Heart right ventricle (tissue), 16 donors: Measurements from ENCODE around the gene GTPBP6. TPM values are rescaled to one million over a fixed set of nuclear protein-coding genes. Genes with fewer than 3 reads are reported as not detected.

ENCODE experiments used
- ATAC-seq, 8 donors: fragments of 200-7000 bp; cut with Tn5 transposase; one replicate each; pipeline ENCODE4 v1.9.1; 2020; ENCODE audit warnings: mild to moderate bottlenecking in 8 of 8, moderate library complexity in 8 of 8, moderate number of reproducible peaks in 1 of 8
- DNase-seq, 2 donors: peaks; one replicate each; pipeline ENCODE4 v3.0.0-alpha.2; 2020
- H3K27ac ChIP-seq, 10 donors: fragments of 200-600 bp; sonication (generic) in 2 of 10; one replicate each; pipeline versions ENCODE4 v1.5.0 to v1.8.0; 2020 to 2022; ENCODE audit warnings: mild to moderate bottlenecking in 3 of 10
- H3K27me3 ChIP-seq, 7 donors: fragments of 200-600 bp; one replicate each; pipeline ENCODE4 v1.8.0; 2021 to 2022; ENCODE audit warnings: mild to moderate bottlenecking in 2 of 7
- H3K36me3 ChIP-seq, 9 donors: fragments of 200-600 bp; sonication (generic) in 1 of 9; one replicate each; pipeline versions ENCODE4 v1.5.0 to v1.8.0; 2020 to 2022; ENCODE audit warnings: mild to moderate bottlenecking in 2 of 9
- H3K4me1 ChIP-seq, 9 donors: fragments of 200-600 bp; sonication (generic) in 1 of 9; one replicate each; pipeline versions ENCODE4 v1.5.0 to v1.8.0; 2020 to 2022; ENCODE audit warnings: mild to moderate bottlenecking in 4 of 9
- H3K4me3 ChIP-seq, 10 donors: fragments of 200-600 bp; sonication (generic) in 2 of 10; one replicate each; pipeline versions ENCODE4 v1.5.0 to v1.8.0; 2020 to 2022; ENCODE audit warnings: mild to moderate bottlenecking in 7 of 10, moderate library complexity in 2 of 10
- H3K9me3 ChIP-seq, 11 donors: fragments of 200-600 bp in 10 of 11; sonication (generic) in 2 of 11; one replicate each; pipeline versions ENCODE4 v1.5.0 to v1.8.0; 2013 to 2022; ENCODE audit warnings: mild to moderate bottlenecking in 2 of 11, control low read depth in 1 of 11, moderate library complexity in 1 of 11
- WGBS, 2 donors: extraction: QIAGEN DNeasy Blood & Tissue Kit; methylation state at CpG; one replicate each; pipeline ENCODE4 v1.1.7; 2013; ENCODE audit warnings: inconsistent platforms in 1 of 2; 5-methylcytosine and 5-hydroxymethylcytosine counted together
- intact Hi-C, 10 donors: fragments of 100-400 bp; cut with DNase I; formaldehyde crosslinking; loops; one replicate each; pipeline versions ENCODE4 v1.11.1 to v1.14.2; 2022
- polyA plus RNA-seq, 2 donors: library from polyadenylated mRNA; stranded (reverse); fragments of 200-250 nt; gene quantifications; one replicate each; pipeline ENCODE4 v1.2.3, GENCODE V29; 2013
- total RNA-seq, 10 donors: library from RNA; stranded (reverse); fragmentation: NEBNext Ultra II Directional in 3 of 10; extraction: Animal tissue kit (Norgen Biotek cat#: 25700) in 3 of 10; gene quantifications; one replicate each; pipeline versions ENCODE4 v1.2.1 to v1.2.4, GENCODE V29; 2021 to 2023
- TF ChIP-seq, protein P1 (sequence below), 9 donors: fragments of 200-600 bp; sonication (generic) in 2 of 9; IDR thresholded peaks; one replicate each; pipeline versions ENCODE4 v1.5.0 to v1.8.0; 2021 to 2022; ENCODE audit warnings: antibody characterized with exemption in 9 of 9, mild to moderate bottlenecking in 5 of 9, moderate library complexity in 1 of 9
- donor health status: Arrhythmogenic right ventricular cardiomyopathy.
- donor health status: ischemic (EF 13 %, LVEDD 7.1; RV severe dilation, severe dysfunction).
- donor health status: healthy with polysubstance abuse.
- donor health status: DM: no; HTN: yes; CAD: no.
- donor health status: DM: no; HTN: no; CAD: no.
- donor health status: ischemic (EF 25% LVEDD 6.9; RV normal size, moderate dysfunction).
- donor health status: ischemic (EF 25% LVEDD 5.7; RV mildly dilated, moderate dysfunction).
- donor health status: healthy.
- donor health status: DM: yes; HTN: yes; CAD: no.
- donor health status: Ischemic cardiomyopathy.
- donor health status: ischemic (EF 35%, LVEDD 5.7; RV mildly dilated, moderate dysfunction).
- donor health status: nonischemic (EF 11% LVEDD 7.7; RV severe dilation, severe dysfunction).
- donor health status: DM: yes; HTN: yes; CAD: no.
- donor health status: PGD.
- donor health status: ischemic (EF 29% LVEDD 5.4; RV normal size, mild dysfunction).
- donor health status: nonischemic (EF 23%, LVEDD 6.1; RV moderate dilation, normal function).

The GTPBP6 gene
- total and polyA plus RNA-seq, 12 donors, result 29.8 to 103 (median 46.3) TPM

GRCh38 chrX:345020-345925 is 26.7 kb upstream of the GTPBP6 start:
- no peak for DNase-seq
- intact Hi-C loops, result no loop called here
- H3K4me3 ChIP-seq, result no peak overlapping the region
- H3K36me3 ChIP-seq, result peaks cover 0 to 32% (median 3%) of the 10 kb centered on the region in 9 donors
- no peak overlapping the region for H3K27ac ChIP-seq
- peaks cover 0 to 2% (median 0%) of the 10 kb centered on the region in 11 donors for H3K9me3 ChIP-seq
- 96 to 97% methylated on average over 61 to 63 of the region's 63 CpGs for WGBS, 2 donors
- peaks cover 0 to 17% (median 3%) of the 10 kb centered on the region in 9 donors for H3K4me1 ChIP-seq
- TF ChIP-seq, protein P1, sequence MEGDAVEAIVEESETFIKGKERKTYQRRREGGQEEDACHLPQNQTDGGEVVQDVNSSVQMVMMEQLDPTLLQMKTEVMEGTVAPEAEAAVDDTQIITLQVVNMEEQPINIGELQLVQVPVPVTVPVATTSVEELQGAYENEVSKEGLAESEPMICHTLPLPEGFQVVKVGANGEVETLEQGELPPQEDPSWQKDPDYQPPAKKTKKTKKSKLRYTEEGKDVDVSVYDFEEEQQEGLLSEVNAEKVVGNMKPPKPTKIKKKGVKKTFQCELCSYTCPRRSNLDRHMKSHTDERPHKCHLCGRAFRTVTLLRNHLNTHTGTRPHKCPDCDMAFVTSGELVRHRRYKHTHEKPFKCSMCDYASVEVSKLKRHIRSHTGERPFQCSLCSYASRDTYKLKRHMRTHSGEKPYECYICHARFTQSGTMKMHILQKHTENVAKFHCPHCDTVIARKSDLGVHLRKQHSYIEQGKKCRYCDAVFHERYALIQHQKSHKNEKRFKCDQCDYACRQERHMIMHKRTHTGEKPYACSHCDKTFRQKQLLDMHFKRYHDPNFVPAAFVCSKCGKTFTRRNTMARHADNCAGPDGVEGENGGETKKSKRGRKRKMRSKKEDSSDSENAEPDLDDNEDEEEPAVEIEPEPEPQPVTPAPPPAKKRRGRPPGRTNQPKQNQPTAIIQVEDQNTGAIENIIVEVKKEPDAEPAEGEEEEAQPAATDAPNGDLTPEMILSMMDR (IDR thresholded peaks at IDR 0.05), result no peak
- no peaks in the 10 kb centered on the region for H3K27me3 ChIP-seq
- ATAC-seq, result no peak

DNA sequence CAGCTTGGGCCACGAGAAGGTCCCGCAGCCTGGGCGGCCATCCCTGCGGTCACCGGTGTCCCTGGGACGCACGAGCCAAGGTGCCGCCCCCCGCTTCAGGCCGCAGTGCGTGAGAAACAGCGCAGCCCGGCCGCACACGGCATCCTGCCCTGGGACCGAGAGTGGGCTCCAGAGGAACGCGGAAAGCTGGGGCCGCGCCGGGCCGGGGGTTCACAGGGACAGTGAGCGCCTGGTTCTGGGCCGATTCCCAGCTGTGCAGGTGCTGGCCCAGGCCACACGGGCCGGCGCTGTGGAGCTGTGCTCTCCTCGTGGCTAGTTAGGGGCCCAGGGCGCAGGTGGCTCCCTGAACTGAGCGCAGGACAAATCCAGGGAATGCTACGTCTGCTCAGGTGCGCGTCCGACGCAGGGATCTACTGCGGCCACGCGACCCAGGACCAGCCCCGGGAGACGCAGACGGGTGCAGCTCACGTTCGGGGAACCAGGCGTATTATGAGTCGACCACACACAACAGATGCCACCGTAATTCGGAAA is 25.8 kb upstream of the GTPBP6 start:
- Histone ChIP-seq H3K36me3 (peaks cover 0 to 32% (median 3%) of the 10 kb centered on the region in 9 donors), H3K27ac (no peak overlapping the region), H3K9me3 (peaks cover 0 to 2% (median 0%) of the 10 kb centered on the region in 11 donors), H3K4me3 (no peak overlapping the region), H3K27me3 (no peaks in the 10 kb centered on the region), H3K4me1 (peaks cover 0 to 13% (median 2%) of the 10 kb centered on the region in 9 donors)
- TF ChIP-seq, protein P1 (IDR thresholded peaks at IDR 0.05), result no peak
- ATAC-seq (peak in 1 of 8 donors; percentile 18), DNase-seq (no peak)
- intact Hi-C loops, result no loop called here
- WGBS, 2 donors, result 97 to 99% methylated on average over 47 of the region's 47 CpGs

GRCh38 chrX:341541-342101 is 23.0 kb upstream of the GTPBP6 start:
- no peaks in the 10 kb centered on the region for H3K27me3 ChIP-seq
- peaks cover 0 to 2% (median 0%) of the 10 kb centered on the region in 11 donors for H3K9me3 ChIP-seq
- intact Hi-C loops, result no loop called here
- WGBS, 2 donors, result 95 to 96% methylated on average over 36 of the region's 36 CpGs
- no peak overlapping the region for H3K4me3 ChIP-seq
- H3K36me3 ChIP-seq, result peaks cover 0 to 50% (median 8%) of the 10 kb centered on the region in 9 donors
- H3K4me1 ChIP-seq, result no peaks in the 10 kb centered on the region
- DNase-seq (no peak), ATAC-seq (no peak)
- TF ChIP-seq, protein P1 (IDR thresholded peaks at IDR 0.05), result no peak
- no peak overlapping the region for H3K27ac ChIP-seq

GRCh38 chrX:340641-341423 is 22.2 kb upstream of the GTPBP6 start:
- intact Hi-C loops, result no loop called here
- ATAC-seq, result peak in 1 of 8 donors; percentile 36
- peaks cover 0 to 2% (median 0%) of the 10 kb centered on the region in 11 donors for H3K9me3 ChIP-seq
- H3K36me3 ChIP-seq, result peaks cover 0 to 53% (median 16%) of the 10 kb centered on the region in 9 donors
- DNase-seq, result no peak
- no peak overlapping the region for H3K4me3 ChIP-seq
- TF ChIP-seq, protein P1 (IDR thresholded peaks at IDR 0.05), result no peak
- H3K27ac ChIP-seq, result no peak overlapping the region
- WGBS, 2 donors, result 93 to 98% methylated on average over 48 to 51 of the region's 52 CpGs
- no peaks in the 10 kb centered on the region for H3K27me3 ChIP-seq
- H3K4me1 ChIP-seq, result no peaks in the 10 kb centered on the region
